GM23338 (cell line): ENCODE results near the gene RHOBTB3. TPM values are rescaled to one million over a fixed set of nuclear protein-coding genes. Genes with fewer than 3 reads are reported as not detected.

Source experiments
- ATAC-seq: fragments of 200-7000 bp; cut with Tn5 transposase; 3 replicates; pipeline ENCODE4 v1.9.1; 2020
- DNase-seq: peaks from one replicate; pipeline ENCODE4 v3.0.0-alpha.2; 2015; ENCODE audit warnings: low spot score
- H2AFZ ChIP-seq: fragments of 200-600 bp; sonication (generic); 2 replicates; pipeline ENCODE4 v1.8.0; 2016; ENCODE audit warnings: antibody characterized with exemption, mild to moderate bottlenecking, moderate library complexity
- H3F3A ChIP-seq: fragments of 200-600 bp; sonication (generic); replicated peaks from 2 replicates; pipeline ENCODE4 v1.8.0; 2017; ENCODE audit warnings: antibody characterized with exemption, mixed run types, low read depth
- H3K27ac ChIP-seq: fragments of 200-600 bp; sonication (generic); 2 replicates; pipeline ENCODE4 v1.6.1; 2016; ENCODE audit warnings: low read depth
- H3K27me3 ChIP-seq: fragments of 200-600 bp; sonication (generic); 2 replicates; pipeline ENCODE4 v1.8.0; 2016; ENCODE audit warnings: mild to moderate bottlenecking, mixed run types, moderate library complexity; ENCODE audit not compliant: insufficient read depth
- H3K36me3 ChIP-seq: fragments of 200-600 bp; sonication (generic); 2 replicates; pipeline ENCODE4 v1.8.0; 2016; ENCODE audit warnings: mild to moderate bottlenecking; ENCODE audit not compliant: insufficient read depth
- H3K4me1 ChIP-seq: fragments of 200-600 bp; sonication (generic); 2 replicates; pipeline ENCODE4 v1.8.0; 2016; ENCODE audit warnings: mild to moderate bottlenecking, moderate library complexity; ENCODE audit not compliant: insufficient read depth
- H3K4me2 ChIP-seq: fragments of 200-600 bp; sonication (generic); 2 replicates; pipeline ENCODE4 v1.7.1; 2017; ENCODE audit warnings: mixed run types
- H3K4me3 ChIP-seq: fragments of 200-600 bp; sonication (generic); 2 replicates; pipeline ENCODE4 v1.6.1; 2016; ENCODE audit warnings: mixed run types
- H3K79me2 ChIP-seq: fragments of 200-600 bp; sonication (generic); replicated peaks from 2 replicates; pipeline ENCODE4 v1.8.0; 2017; ENCODE audit warnings: mild to moderate bottlenecking; ENCODE audit not compliant: insufficient read depth
- H3K9me2 ChIP-seq: fragments of 200-600 bp; sonication (generic); 2 replicates; pipeline ENCODE4 v1.8.0; 2017; ENCODE audit not compliant: insufficient read depth
- H4K20me1 ChIP-seq: fragments of 200-600 bp; sonication (generic); replicated peaks from 2 replicates; pipeline ENCODE4 v1.8.0; 2017; ENCODE audit warnings: mild to moderate bottlenecking; ENCODE audit not compliant: insufficient read depth
- H3K27ac Mint-ChIP-seq: 2 replicates; pipeline ENCODE4 v1.8.0; 2020; ENCODE audit warnings: inconsistent platforms, mild to moderate bottlenecking, moderate library complexity, mixed read lengths
- H3K27me3 Mint-ChIP-seq: 3 replicates; pipeline ENCODE4 v1.8.0; 2022; ENCODE audit warnings: low read depth, mild to moderate bottlenecking, moderate library complexity, mixed read lengths, inconsistent platforms; ENCODE audit not compliant: insufficient read depth, poor library complexity
- H3K36me3 Mint-ChIP-seq: 3 replicates; pipeline ENCODE4 v1.8.0; 2021; ENCODE audit warnings: low read depth, mild to moderate bottlenecking, inconsistent platforms, moderate library complexity, mixed read lengths
- H3K4me1 Mint-ChIP-seq: 3 replicates; pipeline ENCODE4 v1.8.0; 2020; ENCODE audit warnings: mild to moderate bottlenecking, inconsistent platforms, mixed read lengths
- H3K4me3 Mint-ChIP-seq: 3 replicates; pipeline ENCODE4 v1.8.0; 2021; ENCODE audit warnings: moderate library complexity, mild to moderate bottlenecking, inconsistent platforms, mixed read lengths
- H3K9me3 Mint-ChIP-seq: 3 replicates; pipeline ENCODE4 v1.8.0; 2020; ENCODE audit warnings: moderate library complexity, mild to moderate bottlenecking, inconsistent platforms, mixed read lengths
- CREB1 ChIP-seq: fragments of 250-450 bp; sonication (Bioruptor Pico); IDR thresholded peaks from 2 replicates; pipeline ENCODE4 v1.5.0; 2020; ENCODE audit warnings: low read depth, mild to moderate bottlenecking, moderate library complexity
- EZH2 ChIP-seq: fragments of 200-600 bp; sonication (generic); IDR thresholded peaks from one replicate; pipeline ENCODE4 v1.8.0; 2017; ENCODE audit warnings: antibody characterized with exemption, mild to moderate bottlenecking, low read depth; ENCODE audit not compliant: unreplicated experiment
- POLR2AphosphoS5 ChIP-seq: IDR thresholded peaks from 2 replicates; pipeline ENCODE4 v1.6.1; 2016; ENCODE audit warnings: antibody characterized with exemption, low read depth
- ZNF462 ChIP-seq: fragments of 250-450 bp; sonication (Bioruptor Pico); IDR thresholded peaks from 2 replicates; pipeline ENCODE4 v1.5.0; 2020; ENCODE audit warnings: mild to moderate bottlenecking, moderate library complexity
- polyA plus RNA-seq: library from polyadenylated mRNA; unstranded; fragments of >200 nt; fragmentation: Nextera tagmentation; extraction: Ambion mirVana; gene quantifications from 2 replicates; pipeline ENCODE4 v1.2.1, GENCODE V29; 2016
- total RNA-seq: library from RNA; depleted of rRNA; stranded (reverse); fragments of >200 nt; shearing (Covaris generic); gene quantifications from 2 replicates; pipeline ENCODE4 v1.2.3, GENCODE V29; 2014

RHOBTB3 gene
- total and polyA plus RNA-seq, 2 experiments from 2014 or later: 10.0 to 13.4 TPM

GRCh38 chr5:95709967-95710650, 21.0 kb upstream of the RHOBTB3 start:
- ATAC-seq (peak; percentile 81), DNase-seq (peak; percentile 92)
- H3K4me1 ChIP-seq: peaks cover 14% of the 10 kb centered on the region
- peak overlapping the region; percentile 98 for H3K4me3 ChIP-seq
- no peaks in the 10 kb centered on the region for H3K79me2 ChIP-seq
- peak overlapping the region; percentile 90; the same call in 2 of the 3 replicates for H3K4me3 Mint-ChIP-seq
- no peak overlapping the region for H3K27ac ChIP-seq
- H3K27me3 Mint-ChIP-seq: peaks cover 4% of the 10 kb centered on the region
- H3F3A ChIP-seq: no peaks in the 10 kb centered on the region
- no peaks in the 10 kb centered on the region for H3K36me3 ChIP-seq
- peaks cover 3% of the 10 kb centered on the region; the same call in 1 of the 2 replicates for H3K9me2 ChIP-seq
- no peak overlapping the region for H3K27ac Mint-ChIP-seq
- no peak overlapping the region for H2AFZ ChIP-seq
- no peaks in the 10 kb centered on the region for H3K36me3 Mint-ChIP-seq
- H4K20me1 ChIP-seq: no peaks in the 10 kb centered on the region; the same call in 1 of the 2 replicates
- no peaks in the 10 kb centered on the region for H3K9me3 Mint-ChIP-seq
- H3K4me1 Mint-ChIP-seq: peaks cover 14% of the 10 kb centered on the region
- H3K4me2 ChIP-seq: peak overlapping the region; percentile 98
- H3K27me3 ChIP-seq: peaks cover 39% of the 10 kb centered on the region
- TF ChIP-seq EZH2 (peak; percentile 27), CREB1 (CRISPR knock-in tag) (no peak), ZNF462 (CRISPR knock-in tag) (peak; percentile 56; the same call in 1 of the 2 replicates), POLR2AphosphoS5 (no peak)
